PC-9 (cell line): ENCODE measurements around the gene KCNK3. TPM values are rescaled to one million over a fixed set of nuclear protein-coding genes. Genes with fewer than 3 reads are reported as not detected.

Source experiments
- BruUV-seq: library from RNA; stranded (reverse); fragments of 400-500 nt; replicated peaks from 2 replicates; lab custom pipeline; 2021; lab: Mats Ljungman, UMichigan
- CTCF ChIA-PET: fragments of 300-600 bp; sonication (Branson Sonifier 250); formaldehyde crosslinking; loops from one replicate; lab custom pipeline; 2022; ENCODE audit warnings: antibody characterized with exemption; lab: Charles Lee
- POLR2A ChIA-PET: fragments of 300-600 bp; sonication (Branson Sonifier 250); formaldehyde crosslinking; loops from one replicate; lab custom pipeline; 2022; ENCODE audit warnings: antibody characterized with exemption; ENCODE audit not compliant: unreplicated experiment; lab: Charles Lee
- DNase-seq, 2 experiments: peaks; one replicate each; pipeline versions ENCODE4 v3.0.0 to v3.0.0-alpha.2; 2015 to 2022; ENCODE audit warnings: mixed read lengths in 1 of 2
- H2AFZ ChIP-seq: fragments of 200-600 bp; sonication (generic); 2 replicates; pipeline ENCODE4 v1.8.1; 2017; ENCODE audit warnings: antibody characterized with exemption
- H3F3A ChIP-seq: fragments of 200-600 bp; sonication (generic); 2 replicates; pipeline ENCODE4 v1.8.1; 2017; ENCODE audit warnings: antibody characterized with exemption, mild to moderate bottlenecking, low read depth; ENCODE audit not compliant: insufficient read depth
- H3K27ac ChIP-seq: fragments of 200-600 bp; sonication (generic); 2 replicates; pipeline ENCODE4 v1.6.1; 2016; ENCODE audit warnings: mixed run types
- H3K27me3 ChIP-seq: fragments of 200-600 bp; sonication (generic); 2 replicates; pipeline ENCODE4 v1.6.1; 2016; ENCODE audit warnings: low read depth, mixed run types; ENCODE audit not compliant: insufficient read depth
- H3K36me3 ChIP-seq: fragments of 200-600 bp; sonication (generic); 2 replicates; pipeline ENCODE4 v1.6.1; 2016; ENCODE audit warnings: low read depth, mixed run types
- H3K4me1 ChIP-seq: fragments of 200-600 bp; sonication (generic); replicated peaks from 2 replicates; pipeline ENCODE4 v1.6.1; 2016; ENCODE audit warnings: mixed run types; ENCODE audit not compliant: insufficient read depth
- H3K4me2 ChIP-seq: fragments of 200-600 bp; sonication (generic); 2 replicates; pipeline ENCODE4 v1.6.1; 2017; ENCODE audit warnings: mixed run types
- H3K4me3 ChIP-seq: fragments of 200-600 bp; sonication (generic); 2 replicates; pipeline ENCODE4 v1.6.1; 2016; ENCODE audit warnings: mixed run types
- H3K79me2 ChIP-seq: fragments of 200-600 bp; sonication (generic); 2 replicates; pipeline ENCODE4 v1.6.1; 2017; ENCODE audit warnings: low read depth, mixed run types
- H3K9me2 ChIP-seq: fragments of 200-600 bp; sonication (generic); 2 replicates; pipeline ENCODE4 v1.8.1; 2017; ENCODE audit warnings: mild to moderate bottlenecking; ENCODE audit not compliant: insufficient read depth
- H3K9me3 ChIP-seq: fragments of 200-600 bp; sonication (generic); 2 replicates; pipeline ENCODE4 v1.8.1; 2016; ENCODE audit warnings: low read depth; ENCODE audit not compliant: insufficient read depth
- H4K20me1 ChIP-seq: fragments of 200-600 bp; sonication (generic); 2 replicates; pipeline ENCODE4 v1.8.1; 2017; ENCODE audit not compliant: insufficient read depth
- EZH2 ChIP-seq: fragments of 200-600 bp; sonication (generic); IDR thresholded peaks from 2 replicates; pipeline ENCODE4 v1.8.0; 2017; ENCODE audit warnings: antibody characterized with exemption, low read depth
- intact Hi-C: fragments of 100-400 bp; cut with micrococcal nuclease; formaldehyde crosslinking; loops from one replicate; pipeline ENCODE4 v1.10.0; 2022; ENCODE audit not compliant: unreplicated experiment
- total RNA-seq: library from RNA; stranded (reverse); gene quantifications from 2 replicates; pipeline ENCODE4 v1.2.3, GENCODE V29; 2021
- TF ChIP-seq, protein P1 (sequence below): fragments of 200-600 bp; sonication (generic); conservative IDR thresholded peaks from 2 replicates; pipeline ENCODE4 v1.6.1; 2017; ENCODE audit warnings: mixed run types, antibody characterized with exemption, mild to moderate bottlenecking, moderate library complexity

The KCNK3 gene
- total RNA-seq, 1 experiment from 2014 or later, result not detected

DNA sequence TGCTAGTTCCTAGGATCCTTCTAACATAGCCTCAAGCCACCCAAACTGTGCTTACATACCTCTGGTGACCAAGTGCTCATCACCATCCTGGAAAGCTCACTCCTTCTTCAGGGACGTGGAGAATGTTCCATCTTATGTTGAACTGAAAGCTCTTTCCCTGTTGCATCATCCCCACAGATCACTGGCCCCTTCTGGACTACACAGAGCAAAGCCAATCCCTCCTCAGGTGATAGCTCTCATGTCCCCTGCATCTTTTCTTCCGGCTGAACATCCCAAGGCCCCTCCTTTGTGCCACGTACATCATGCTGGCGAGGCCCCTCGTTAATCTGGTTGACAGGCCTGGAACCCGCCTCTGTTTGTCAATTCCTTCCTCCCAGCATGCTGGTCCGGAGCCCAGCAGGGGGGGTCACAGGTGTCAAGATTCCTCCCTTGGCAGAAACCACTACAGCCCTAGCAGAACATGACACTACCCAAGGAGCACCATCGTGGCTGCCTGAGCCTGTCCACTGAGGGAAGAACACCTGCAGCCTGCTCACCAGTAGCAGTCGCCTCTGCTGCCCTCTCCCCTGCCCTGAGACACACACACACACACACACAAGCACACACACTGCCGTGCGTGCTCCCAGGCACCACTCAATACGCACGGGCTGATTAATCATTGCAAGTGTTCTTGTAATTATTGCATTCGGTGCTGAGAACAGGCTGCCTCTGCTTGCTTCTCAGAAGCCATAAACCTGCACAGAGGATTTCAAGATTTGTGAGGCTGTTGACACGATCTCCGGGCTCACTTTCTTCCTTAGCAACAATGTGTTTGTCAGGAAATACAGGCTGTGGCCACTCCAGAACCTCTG lies 6.3 kb upstream of the KCNK3 start:
- no peaks in the 10 kb centered on the region for H3K9me3 ChIP-seq
- no TSS peak for BruUV-seq
- H3K4me1 ChIP-seq, result no peaks in the 10 kb centered on the region
- H3K79me2 ChIP-seq, result no peaks in the 10 kb centered on the region
- H3K27ac ChIP-seq, result no peak overlapping the region
- intact Hi-C loops, result no loop called here
- no peaks in the 10 kb centered on the region for H3K9me2 ChIP-seq
- no peak overlapping the region for H3K4me3 ChIP-seq
- no peaks in the 10 kb centered on the region; the same call in 1 of the 2 replicates for H3K27me3 ChIP-seq
- no peaks in the 10 kb centered on the region for H3F3A ChIP-seq
- ChIA-PET CTCF (no interaction called here), POLR2A (interaction anchor here (0.7 kb wide), 1 partner anchor 46 kb away, joined by 3 read pairs; no protein-coding TSS in a partner anchor)
- TF ChIP-seq, protein P1, sequence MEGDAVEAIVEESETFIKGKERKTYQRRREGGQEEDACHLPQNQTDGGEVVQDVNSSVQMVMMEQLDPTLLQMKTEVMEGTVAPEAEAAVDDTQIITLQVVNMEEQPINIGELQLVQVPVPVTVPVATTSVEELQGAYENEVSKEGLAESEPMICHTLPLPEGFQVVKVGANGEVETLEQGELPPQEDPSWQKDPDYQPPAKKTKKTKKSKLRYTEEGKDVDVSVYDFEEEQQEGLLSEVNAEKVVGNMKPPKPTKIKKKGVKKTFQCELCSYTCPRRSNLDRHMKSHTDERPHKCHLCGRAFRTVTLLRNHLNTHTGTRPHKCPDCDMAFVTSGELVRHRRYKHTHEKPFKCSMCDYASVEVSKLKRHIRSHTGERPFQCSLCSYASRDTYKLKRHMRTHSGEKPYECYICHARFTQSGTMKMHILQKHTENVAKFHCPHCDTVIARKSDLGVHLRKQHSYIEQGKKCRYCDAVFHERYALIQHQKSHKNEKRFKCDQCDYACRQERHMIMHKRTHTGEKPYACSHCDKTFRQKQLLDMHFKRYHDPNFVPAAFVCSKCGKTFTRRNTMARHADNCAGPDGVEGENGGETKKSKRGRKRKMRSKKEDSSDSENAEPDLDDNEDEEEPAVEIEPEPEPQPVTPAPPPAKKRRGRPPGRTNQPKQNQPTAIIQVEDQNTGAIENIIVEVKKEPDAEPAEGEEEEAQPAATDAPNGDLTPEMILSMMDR, result no peak
- no peak for TF ChIP-seq EZH2
- H4K20me1 ChIP-seq, result no peaks in the 10 kb centered on the region
- no peak overlapping the region for H3K4me2 ChIP-seq
- DNase-seq, result no peak
- no peak overlapping the region for H2AFZ ChIP-seq
- no peaks in the 10 kb centered on the region for H3K36me3 ChIP-seq

DNA sequence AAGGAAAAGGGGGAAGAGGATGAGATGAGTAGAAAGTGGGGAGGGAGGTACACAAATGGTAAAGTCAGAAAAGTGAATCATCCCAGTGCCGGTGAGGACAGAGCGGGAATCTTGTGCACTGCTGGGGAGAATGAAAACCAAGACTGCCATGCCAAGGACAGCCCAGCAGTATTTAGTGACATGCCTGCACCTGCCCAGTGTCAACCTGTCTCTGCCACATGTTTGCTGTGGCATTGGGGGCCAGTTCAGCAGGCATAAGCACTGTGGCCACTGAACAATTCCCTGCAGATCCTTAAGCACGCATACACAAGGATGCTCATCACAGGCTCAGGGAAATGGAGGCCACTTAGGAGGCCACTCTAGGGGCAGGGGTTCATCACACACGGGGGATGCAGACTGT lies 5.2 kb upstream of the KCNK3 start:
- intact Hi-C loops, result no loop called here
- Histone ChIP-seq H3K4me3 (no peak overlapping the region), H3K9me3 (no peaks in the 10 kb centered on the region), H3K27me3 (no peaks in the 10 kb centered on the region; the same call in 1 of the 2 replicates), H3F3A (no peaks in the 10 kb centered on the region), H4K20me1 (no peaks in the 10 kb centered on the region), H3K9me2 (no peaks in the 10 kb centered on the region), H3K27ac (no peak overlapping the region), H3K79me2 (no peaks in the 10 kb centered on the region), H2AFZ (no peak overlapping the region), H3K4me1 (no peaks in the 10 kb centered on the region), H3K36me3 (no peaks in the 10 kb centered on the region), H3K4me2 (no peak overlapping the region)
- TF ChIP-seq EZH2, result no peak
- TF ChIP-seq, protein P1, result no peak
- CTCF ChIA-PET, result no interaction called here
- BruUV-seq, result no TSS peak
- POLR2A ChIA-PET, result no interaction called here
- DNase-seq, result no peak

DNA sequence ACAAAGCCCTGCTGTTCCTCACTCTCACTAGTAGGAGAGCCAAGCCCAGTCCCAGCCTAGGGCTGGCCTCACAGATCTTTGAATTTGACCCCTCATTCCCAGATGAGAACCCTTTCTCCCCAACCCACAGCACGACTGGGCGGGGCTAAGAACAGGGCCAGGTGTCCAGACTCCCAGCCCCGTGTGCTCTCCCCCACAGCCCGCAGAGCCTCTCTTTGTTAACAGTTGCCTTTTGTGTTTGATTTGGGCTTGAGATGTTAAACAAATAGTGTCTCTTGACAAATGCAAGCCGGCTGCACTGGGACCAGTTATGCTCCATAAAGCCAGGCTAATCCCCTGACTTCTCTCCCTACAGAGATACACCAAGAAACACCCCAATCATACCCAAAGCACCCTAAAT lies 4.7 kb upstream of the KCNK3 start:
- intact Hi-C loops, result no loop called here
- Histone ChIP-seq H3K36me3 (no peaks in the 10 kb centered on the region), H3K79me2 (no peaks in the 10 kb centered on the region), H3K27me3 (no peaks in the 10 kb centered on the region; the same call in 1 of the 2 replicates), H3K4me2 (no peak overlapping the region), H4K20me1 (no peaks in the 10 kb centered on the region), H3K4me1 (no peaks in the 10 kb centered on the region), H2AFZ (no peak overlapping the region), H3K9me3 (no peaks in the 10 kb centered on the region), H3K9me2 (no peaks in the 10 kb centered on the region), H3F3A (no peaks in the 10 kb centered on the region), H3K4me3 (no peak overlapping the region), H3K27ac (no peak overlapping the region)
- CTCF ChIA-PET, result no interaction called here
- TF ChIP-seq, protein P1, result no peak
- no peak for TF ChIP-seq EZH2
- DNase-seq, result no peak
- POLR2A ChIA-PET, result no interaction called here
- no TSS peak for BruUV-seq
